Measurements from ENCODE around the gene LSAMP. TPM values are rescaled to one million over a fixed set of nuclear protein-coding genes. Genes with fewer than 3 reads are reported as not detected.

LSAMP gene
- total and polyA plus RNA-seq, 2 donors (not counting 1 experiment from before 2014, with no cell fraction given) = not detected

GRCh38 chr3:116483135-116483534 is 37.8 kb upstream of the LSAMP start:
- Histone ChIP-seq H3K27me3 (replicated peaks in 1 of 4; ENCODE audit: control extremely low read depth in 1 of 4, control insufficient read depth in 3 of 4, insufficient read depth in 4 of 4, low read length in 3 of 4) (no peaks in the 10 kb centered on the region), H3K4me1 (ENCODE audit: control insufficient read depth in 2 of 2, insufficient read depth in 2 of 2, low read length in 2 of 2) (no peaks in the 10 kb centered on the region), H2AFZ (ENCODE audit: insufficient read depth, low read depth, low read length, poor library complexity, severe bottlenecking) (no peak overlapping the region), H3K27ac (ENCODE audit: low read length in 2 of 2) (no peak overlapping the region), H3K79me2 (ENCODE audit: control insufficient read depth, insufficient read depth, low read length) (no peaks in the 10 kb centered on the region), H3K9ac (ENCODE audit: low read length) (no peak overlapping the region), H3K9me3 (ENCODE audit: control extremely low read depth in 1 of 3, control insufficient read depth in 2 of 3, insufficient read depth in 1 of 3, low read length in 2 of 3) (peaks cover 0 to 25% (median 8%) of the 10 kb centered on the region in 3 donors), H3K36me3 (replicated peaks in 1 of 2; ENCODE audit: control extremely low read depth in 1 of 2, control insufficient read depth in 1 of 2, extremely low read depth in 1 of 2, insufficient read depth in 2 of 2, low read length in 1 of 2) (no peaks in the 10 kb centered on the region), H3K4me3 (ENCODE audit: control extremely low read depth in 1 of 5, extremely low read depth in 1 of 5, insufficient read depth in 1 of 5, low read depth in 2 of 5, low read length in 4 of 5) (no peak overlapping the region), H4K20me1 (ENCODE audit: control insufficient read depth, insufficient read depth, low read length, poor library complexity, severe bottlenecking) (no peaks in the 10 kb centered on the region), H3K4me2 (replicated peaks; ENCODE audit: low read depth, low read length, poor library complexity, severe bottlenecking) (no peak overlapping the region)
- POLR2A ChIA-PET = no interaction called here
- ATAC-seq (ENCODE audit: low read depth) = no peak
- TF ChIP-seq EZH2 (IDR thresholded peaks at IDR 0.05; ENCODE audit: borderline replicate concordance, insufficient read depth, low read depth, low read length, poor library complexity, severe bottlenecking) (no peak), CTCF (IDR thresholded peaks at IDR 0.05) (no peak)
- intact Hi-C loops (cut with micrococcal nuclease) = no loop called here
- no peaks in the 10 kb centered on the region for H3K4me1 Mint-ChIP-seq
- no peaks in the 10 kb centered on the region for H3K27me3 Mint-ChIP-seq
- H3K27ac Mint-ChIP-seq = no peak overlapping the region
- no peak overlapping the region for H3K4me3 Mint-ChIP-seq
- DNase-seq = no peak
- H3K9me3 Mint-ChIP-seq (ENCODE audit: insufficient read depth) = peaks cover 5% of the 10 kb centered on the region
- 83% methylated on average over 1 of the region's 4 CpGs for WGBS (ENCODE audit: insufficient coverage)
- CTCF ChIA-PET = no interaction called here

GRCh38 chr3:116476691-116477090 is 31.4 kb upstream of the LSAMP start:
- ChIA-PET CTCF (no interaction called here), POLR2A (no interaction called here)
- no peaks in the 10 kb centered on the region for H3K36me3 ChIP-seq (replicated peaks in 1 of 2; ENCODE audit: control extremely low read depth in 1 of 2, control insufficient read depth in 1 of 2, extremely low read depth in 1 of 2, insufficient read depth in 2 of 2, low read length in 1 of 2)
- TF ChIP-seq CTCF (IDR thresholded peaks at IDR 0.05) (no peak), EZH2 (IDR thresholded peaks at IDR 0.05; ENCODE audit: borderline replicate concordance, insufficient read depth, low read depth, low read length, poor library complexity, severe bottlenecking) (no peak)
- Mint-ChIP-seq H3K27ac (no peak overlapping the region), H3K9me3 (ENCODE audit: insufficient read depth) (peaks cover 7% of the 10 kb centered on the region), H3K4me1 (no peaks in the 10 kb centered on the region), H3K4me3 (no peak overlapping the region), H3K27me3 (no peaks in the 10 kb centered on the region)
- H3K4me3 ChIP-seq (ENCODE audit: control extremely low read depth in 1 of 5, extremely low read depth in 1 of 5, insufficient read depth in 1 of 5, low read depth in 2 of 5, low read length in 4 of 5) = no peak overlapping the region
- no peaks in the 10 kb centered on the region for H3K79me2 ChIP-seq (ENCODE audit: control insufficient read depth, insufficient read depth, low read length)
- no peaks in the 10 kb centered on the region for H3K27me3 ChIP-seq (replicated peaks in 1 of 4; ENCODE audit: control extremely low read depth in 1 of 4, control insufficient read depth in 3 of 4, insufficient read depth in 4 of 4, low read length in 3 of 4)
- H2AFZ ChIP-seq (ENCODE audit: insufficient read depth, low read depth, low read length, poor library complexity, severe bottlenecking) = no peak overlapping the region
- intact Hi-C loops (cut with micrococcal nuclease) = no loop called here
- ATAC-seq (ENCODE audit: low read depth) (no peak), DNase-seq (no peak)
- no peak overlapping the region for H3K4me2 ChIP-seq (replicated peaks; ENCODE audit: low read depth, low read length, poor library complexity, severe bottlenecking)
- no peak overlapping the region for H3K27ac ChIP-seq (ENCODE audit: low read length in 2 of 2)
- H3K9ac ChIP-seq (ENCODE audit: low read length) = no peak overlapping the region
- no peaks in the 10 kb centered on the region for H4K20me1 ChIP-seq (ENCODE audit: control insufficient read depth, insufficient read depth, low read length, poor library complexity, severe bottlenecking)
- H3K9me3 ChIP-seq (ENCODE audit: control extremely low read depth in 1 of 3, control insufficient read depth in 2 of 3, insufficient read depth in 1 of 3, low read length in 2 of 3) = peaks cover 0 to 10% (median 8%) of the 10 kb centered on the region in 3 donors
- no peaks in the 10 kb centered on the region for H3K4me1 ChIP-seq (ENCODE audit: control insufficient read depth in 2 of 2, insufficient read depth in 2 of 2, low read length in 2 of 2)
